GM18870 (cell line): ENCODE measurements around the gene ZNF75A.
A peak's percentile ranks its signal among the peaks of the same experiment; 100 is the strongest.
"Not testable (repeated sequence)": the region's sequence is repeated elsewhere in the genome, so short reads cannot be mapped to it uniquely, and the experiment has no call there.

Source experiments
- ATAC-seq: cut with Tn5 transposase; IDR thresholded peaks from one replicate; pipeline ENCODE4 v1.9.1; 2021; ENCODE audit warnings: moderate library complexity; ENCODE audit not compliant: unreplicated experiment

ZNF75A gene

DNA sequence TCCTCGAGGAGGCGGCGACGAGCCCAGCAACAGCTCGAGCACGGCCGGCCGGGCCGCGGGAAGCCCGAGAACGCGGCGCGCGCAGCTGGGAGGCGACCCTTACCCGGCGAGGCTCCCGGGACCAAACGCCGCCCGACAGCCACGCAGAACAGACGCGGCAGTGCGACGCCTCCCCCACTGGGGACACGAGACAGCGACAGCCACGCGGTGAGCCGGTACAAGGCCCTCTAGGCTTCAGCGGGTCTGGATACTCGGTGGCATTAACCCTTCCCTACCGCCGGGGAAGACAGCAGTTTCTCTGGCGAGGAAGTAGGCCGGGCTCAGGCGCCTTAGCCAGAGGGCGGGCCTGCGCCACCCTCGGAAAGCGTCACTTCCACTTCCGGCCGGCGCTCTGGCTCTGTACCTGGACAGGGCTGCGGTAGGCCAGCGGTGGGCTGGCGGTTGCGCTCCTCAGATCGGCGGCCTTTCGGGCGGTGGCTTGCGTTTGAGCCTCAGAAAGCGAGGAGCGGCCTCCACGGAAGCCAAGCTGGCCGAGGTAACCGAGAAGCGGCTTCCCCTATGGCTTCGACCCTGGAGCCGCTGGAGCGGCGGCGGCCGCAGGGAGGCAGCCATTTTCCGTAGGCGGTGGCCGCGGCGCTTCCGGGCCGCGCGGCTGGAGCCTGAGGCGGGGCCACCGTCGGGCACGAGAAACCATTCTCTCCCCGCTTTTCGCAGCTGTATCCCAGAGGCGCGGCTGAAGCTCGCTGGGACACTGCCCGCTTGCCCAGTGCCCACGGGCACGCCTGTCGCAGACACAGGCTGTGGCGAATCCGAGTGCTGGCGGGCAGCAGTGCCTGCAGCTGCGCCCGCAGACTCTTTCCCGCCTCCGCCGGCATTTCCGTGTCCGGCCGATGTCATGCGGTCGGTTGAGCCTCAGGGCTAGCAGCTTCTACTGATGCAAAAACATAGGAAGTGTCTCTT is at the start of gene ZNF75A, which contains the start of gene TIGD7:
Gene ZNF75A, plus strand, starts transcription at position 389 of the 960 bp plus-strand sequence. CDS start 2,932 bp downstream, outside the sequence.
Gene TIGD7, minus strand, starts transcription at position 322 of the 960 bp plus-strand sequence. CDS start 4,816 bp downstream, outside the sequence.
- ATAC-seq = peak; percentile 68

DNA sequence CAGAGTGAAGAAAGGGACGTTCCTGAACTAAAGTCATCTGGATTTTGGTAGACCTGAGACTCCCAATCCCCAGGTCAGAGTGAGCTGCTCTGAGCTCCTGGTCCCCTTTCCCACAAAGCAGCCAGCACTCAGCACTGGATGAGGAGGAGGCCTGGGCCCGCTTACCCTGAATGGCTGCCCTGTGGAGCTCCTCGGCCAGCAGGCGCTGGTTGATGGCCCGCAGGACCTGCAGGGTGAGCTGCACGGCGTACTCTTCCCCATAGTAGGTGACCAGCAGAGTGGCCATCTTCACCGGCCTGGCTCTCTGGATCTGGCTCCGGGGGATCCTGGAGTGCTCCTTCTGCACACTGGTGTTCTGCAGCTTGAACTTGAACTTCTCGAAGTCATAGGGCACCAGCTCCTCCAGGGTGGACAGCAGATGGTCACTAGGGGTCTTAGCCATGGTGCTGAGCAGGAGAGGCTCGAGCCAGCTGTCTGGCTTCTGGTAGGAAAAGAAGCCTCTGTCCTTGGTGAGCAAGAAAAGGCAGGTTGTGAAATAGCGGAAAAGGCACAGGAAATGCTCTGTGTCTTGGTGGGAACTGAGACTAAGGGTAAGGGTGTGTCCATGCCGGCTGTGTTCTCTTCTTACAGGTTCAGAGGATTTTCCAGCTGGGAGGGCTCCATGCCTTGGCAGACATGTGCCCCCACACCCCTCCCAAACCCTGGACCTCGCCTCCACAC is 49.0 kb upstream of the ZNF75A start, which contains the start of gene MEFV:
Gene MEFV, minus strand, starts transcription at position 488 of the 720 bp plus-strand sequence. Its CDS starts 46 bp downstream, at position 442.
- ATAC-seq = no peak

DNA sequence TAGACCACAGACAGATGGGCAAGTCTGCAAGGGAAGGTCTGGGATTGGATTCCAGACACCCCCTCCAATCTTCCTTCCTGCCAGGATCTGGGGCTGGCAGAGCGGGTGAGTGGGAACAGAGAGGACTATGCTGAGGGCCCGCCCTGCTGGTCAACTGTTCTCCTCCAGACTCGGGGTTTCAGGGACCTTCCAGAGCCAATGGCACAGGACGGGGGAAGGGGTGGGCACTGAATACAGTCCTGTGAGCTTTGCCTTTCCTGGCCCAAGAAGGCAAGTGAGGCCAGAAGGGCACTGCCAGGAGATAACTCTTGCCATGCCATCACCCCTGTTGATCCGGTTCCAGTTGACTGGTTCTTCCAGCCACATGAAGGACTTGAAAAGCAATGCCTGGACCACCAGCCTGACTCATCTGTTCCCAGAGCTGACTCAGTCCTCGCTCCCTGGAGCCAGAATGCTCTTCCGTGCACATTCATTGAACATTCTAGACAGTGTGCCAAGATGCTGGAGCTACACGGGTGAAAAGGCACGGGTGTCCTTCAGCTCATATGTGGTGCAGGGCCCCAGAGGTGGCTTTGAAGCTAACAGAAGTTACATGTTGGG is 48.3 kb upstream of the ZNF75A start:
- ATAC-seq = no peak

DNA sequence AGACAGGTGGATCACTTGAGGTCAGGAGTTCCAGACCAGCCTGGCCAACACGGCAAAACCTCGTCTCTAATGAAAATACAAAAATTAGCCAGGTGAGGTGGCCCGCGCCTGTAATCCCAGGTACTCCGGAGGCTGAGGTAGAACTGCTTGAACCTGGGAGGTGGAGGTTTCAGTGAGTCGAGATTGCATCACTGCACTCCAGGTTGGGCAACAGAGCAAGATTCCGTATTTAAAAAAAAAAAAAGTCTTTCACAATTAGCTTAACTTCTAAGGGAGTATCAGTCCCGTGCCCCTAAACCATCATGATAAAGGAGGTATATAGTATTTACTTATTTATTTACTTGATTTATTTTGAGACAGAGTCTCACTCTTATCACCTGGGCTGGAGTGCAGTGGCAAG is 45.5 kb upstream of the ZNF75A start:
- ATAC-seq = no peak

DNA sequence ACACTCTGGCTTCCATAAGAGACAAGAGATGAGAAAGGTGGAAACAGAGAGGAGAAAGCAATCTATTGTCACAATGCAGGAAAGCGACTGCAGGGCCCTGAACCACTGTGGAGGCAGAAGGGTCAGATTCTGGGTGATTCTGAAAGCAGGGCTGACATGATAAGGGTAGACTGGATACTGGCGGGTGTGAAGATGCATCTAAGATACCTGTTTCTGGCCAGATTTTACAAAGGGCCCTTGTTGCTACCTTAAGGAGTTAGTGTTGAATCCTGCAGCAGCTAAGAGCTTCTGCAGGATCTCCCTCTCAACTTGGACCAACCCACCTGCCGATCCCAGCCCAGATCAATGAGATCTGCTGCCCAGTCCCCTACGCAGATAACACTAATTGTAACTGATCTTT is 42.8 kb upstream of the ZNF75A start:
- no peak for ATAC-seq

DNA sequence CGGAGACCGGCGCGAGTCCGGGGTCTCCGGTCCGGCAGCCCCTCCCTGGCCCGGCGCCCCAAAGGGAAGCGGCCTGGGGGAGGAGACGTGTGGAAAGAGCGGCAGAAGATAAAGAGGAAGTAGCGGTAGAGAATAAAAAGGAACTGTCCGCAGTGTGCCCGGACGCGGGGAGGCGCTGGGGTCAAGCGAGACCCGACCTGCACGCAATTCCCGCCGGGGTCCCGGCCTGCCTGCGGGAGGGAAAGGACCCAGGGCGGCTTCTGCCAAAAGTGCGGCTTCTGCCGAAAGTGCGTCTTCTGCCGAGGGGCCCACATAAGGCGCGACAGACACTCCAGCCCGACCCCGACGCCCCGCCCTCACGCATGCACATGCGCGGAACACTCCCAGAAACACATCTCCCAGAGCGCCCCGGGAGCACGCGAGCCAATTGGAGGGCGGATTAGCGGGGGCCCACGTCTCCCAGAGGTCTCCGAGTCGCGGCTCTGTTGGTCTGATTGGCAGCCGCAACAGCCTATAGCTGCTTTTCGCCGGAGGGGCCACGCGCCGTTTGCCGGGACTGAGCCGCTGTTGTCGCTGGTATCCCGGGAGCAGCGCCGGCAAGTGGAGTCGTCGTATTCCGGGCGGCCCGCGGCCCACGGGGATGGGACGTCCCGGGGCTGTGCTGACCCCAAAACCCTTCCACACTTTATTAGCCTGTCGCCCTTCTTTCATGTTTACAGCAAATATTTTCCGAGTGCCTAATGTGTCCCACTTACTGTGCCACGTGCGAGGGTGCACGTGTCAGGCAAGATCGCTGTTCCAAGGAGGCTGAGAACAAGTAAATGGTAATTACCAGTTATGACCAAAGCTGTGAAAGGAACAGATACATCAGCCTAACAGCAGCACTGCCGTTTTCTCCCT is 40.9 kb upstream of the ZNF75A start:
- ATAC-seq = peak; percentile 71

DNA sequence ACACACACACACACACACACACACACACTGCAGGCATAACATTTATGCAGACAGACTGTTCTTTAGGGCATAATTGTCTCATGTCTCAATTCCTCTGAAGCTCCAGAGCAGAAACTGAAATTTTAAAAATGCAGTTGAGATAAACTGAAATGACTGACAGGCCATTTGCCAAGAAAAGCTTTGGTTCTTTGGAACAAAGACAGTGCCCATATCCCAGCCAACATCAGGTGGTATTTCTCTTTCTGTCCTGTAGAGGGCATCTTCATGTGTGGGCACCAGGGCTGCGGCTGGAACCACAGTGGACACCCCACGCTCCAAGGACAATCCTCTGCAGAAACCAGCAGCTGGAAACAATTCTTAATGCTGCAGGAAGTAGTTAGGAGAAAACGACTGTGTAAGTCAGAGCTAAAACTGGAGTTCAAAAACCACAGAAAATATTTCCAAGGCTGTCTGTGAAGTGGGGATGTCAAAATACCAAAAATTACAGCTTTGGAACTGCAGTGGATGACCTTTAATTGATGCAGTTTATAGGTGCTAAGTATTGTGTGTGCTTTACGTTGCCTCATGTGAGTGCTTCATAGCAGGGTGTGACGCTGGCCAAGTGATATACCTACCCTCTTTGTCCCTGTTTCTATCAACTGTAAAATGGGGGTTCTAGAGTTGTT is 38.3 kb upstream of the ZNF75A start:
- no peak for ATAC-seq

DNA sequence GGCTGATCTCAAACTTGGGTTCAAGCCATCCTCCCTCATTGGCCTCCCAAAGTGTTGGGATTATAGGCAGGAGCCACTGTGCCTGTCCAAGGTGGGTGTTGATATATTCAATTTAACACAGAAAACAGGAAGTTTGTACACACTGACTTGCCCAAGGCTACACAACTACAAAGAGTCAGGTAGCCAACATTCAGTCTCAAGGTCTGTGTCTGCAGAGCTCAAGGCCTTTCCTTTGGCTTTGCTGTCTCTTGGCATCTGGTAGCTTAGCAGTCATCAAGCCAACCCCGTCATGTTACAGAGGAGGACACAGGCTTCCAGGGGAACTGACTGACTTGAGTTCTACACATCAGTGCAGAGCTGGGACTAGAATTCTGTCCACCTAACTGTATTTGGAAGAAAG is 37.0 kb upstream of the ZNF75A start:
- no peak for ATAC-seq

DNA sequence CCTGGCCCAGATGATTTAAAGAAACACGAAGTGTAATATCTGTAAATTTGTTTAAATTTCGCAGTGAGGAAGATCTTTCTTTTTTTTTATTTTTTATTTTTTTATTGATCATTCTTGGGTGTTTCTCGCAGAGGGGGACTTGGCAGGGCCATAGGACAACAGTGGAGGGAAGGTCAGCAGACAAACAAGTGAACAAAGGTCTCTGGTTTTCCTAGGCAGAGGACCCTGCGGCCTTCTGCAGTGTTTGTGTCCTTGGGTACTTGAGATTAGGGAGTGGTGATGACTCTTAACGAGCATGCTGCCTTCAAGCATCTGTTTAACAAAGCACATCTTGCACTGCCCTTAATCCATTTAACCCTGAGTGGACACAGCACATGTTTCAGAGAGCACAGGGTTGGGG is 34.6 kb upstream of the ZNF75A start:
- ATAC-seq = not testable (repeated sequence)

DNA sequence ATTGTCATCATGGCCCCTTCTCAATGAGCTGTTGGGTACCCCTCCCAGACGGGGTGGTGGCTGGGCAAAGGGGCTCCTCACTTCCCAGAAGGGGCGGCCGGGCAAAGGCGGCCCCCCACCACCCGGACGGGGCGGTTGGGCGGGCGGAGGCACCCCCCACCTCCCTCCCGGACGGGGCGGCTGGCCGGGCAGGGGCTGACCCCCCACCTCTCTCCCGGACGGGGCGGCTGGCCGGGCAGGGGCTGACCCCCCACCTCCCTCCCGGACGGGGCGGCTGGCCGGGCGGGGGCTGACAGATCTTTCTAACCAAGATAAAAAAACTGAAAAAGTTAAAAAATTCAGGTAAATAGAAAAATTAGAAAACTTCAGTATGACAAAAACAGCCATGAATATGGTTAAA is 34.0 kb upstream of the ZNF75A start:
- ATAC-seq = not testable (repeated sequence)

DNA sequence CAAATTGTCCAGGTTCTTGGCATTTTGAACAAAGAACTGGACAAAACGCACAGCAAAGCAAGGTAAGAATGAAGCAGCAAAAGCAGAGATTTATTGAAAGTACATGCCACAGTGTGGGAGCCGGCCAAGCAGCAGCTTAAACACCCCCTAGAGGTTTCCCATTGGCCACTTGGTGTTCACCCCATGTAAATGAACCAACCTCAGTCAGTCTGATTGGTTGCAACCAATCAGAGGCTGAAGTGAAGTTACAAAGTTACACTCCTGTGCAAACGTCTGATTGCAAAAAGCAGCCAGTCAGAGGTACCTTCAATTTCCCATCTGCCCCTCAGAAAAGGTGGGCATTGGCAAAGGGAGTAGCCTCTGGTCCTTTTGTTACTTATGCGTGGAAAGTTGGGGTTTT is 30.8 kb upstream of the ZNF75A start:
- no peak for ATAC-seq

DNA sequence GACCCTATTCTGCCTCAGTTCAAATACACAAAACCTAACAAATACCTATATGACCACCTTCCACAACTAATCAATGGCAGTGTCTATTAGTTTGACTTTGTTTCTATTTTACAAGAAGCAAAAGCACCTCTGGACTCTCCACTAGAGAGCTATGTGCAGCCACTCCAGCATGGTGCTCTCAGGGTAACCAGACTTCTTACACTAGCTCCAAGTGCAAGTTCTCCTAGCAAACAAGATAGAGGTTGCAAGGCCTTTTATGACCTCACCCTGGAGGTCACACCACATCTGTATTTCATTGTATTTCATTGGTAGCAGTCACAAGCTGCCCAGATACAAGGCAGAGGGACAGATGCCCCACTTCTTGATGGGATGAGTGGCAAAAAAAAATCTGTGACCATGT is 30.4 kb upstream of the ZNF75A start:
- ATAC-seq = no peak

DNA sequence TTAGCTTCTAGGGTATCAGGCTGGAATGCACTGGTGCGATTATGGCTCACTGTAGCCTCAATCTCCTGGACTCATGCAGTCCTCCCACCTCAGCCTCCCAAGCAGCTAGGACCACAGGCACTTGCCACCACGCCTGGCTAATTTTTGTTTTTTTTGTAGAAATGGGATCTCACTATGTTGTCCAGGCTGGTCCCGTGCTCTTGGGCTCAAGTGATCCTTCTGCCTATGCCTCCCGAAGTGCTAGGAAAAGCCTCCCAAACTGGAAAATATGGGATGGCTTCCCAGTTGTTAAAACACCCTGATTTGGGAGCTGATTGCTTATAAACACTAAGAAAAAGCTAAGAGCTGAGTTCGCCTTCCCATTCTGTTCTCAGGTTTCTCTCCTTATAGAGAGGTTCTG is 28.6 kb upstream of the ZNF75A start:
- ATAC-seq = no peak

DNA sequence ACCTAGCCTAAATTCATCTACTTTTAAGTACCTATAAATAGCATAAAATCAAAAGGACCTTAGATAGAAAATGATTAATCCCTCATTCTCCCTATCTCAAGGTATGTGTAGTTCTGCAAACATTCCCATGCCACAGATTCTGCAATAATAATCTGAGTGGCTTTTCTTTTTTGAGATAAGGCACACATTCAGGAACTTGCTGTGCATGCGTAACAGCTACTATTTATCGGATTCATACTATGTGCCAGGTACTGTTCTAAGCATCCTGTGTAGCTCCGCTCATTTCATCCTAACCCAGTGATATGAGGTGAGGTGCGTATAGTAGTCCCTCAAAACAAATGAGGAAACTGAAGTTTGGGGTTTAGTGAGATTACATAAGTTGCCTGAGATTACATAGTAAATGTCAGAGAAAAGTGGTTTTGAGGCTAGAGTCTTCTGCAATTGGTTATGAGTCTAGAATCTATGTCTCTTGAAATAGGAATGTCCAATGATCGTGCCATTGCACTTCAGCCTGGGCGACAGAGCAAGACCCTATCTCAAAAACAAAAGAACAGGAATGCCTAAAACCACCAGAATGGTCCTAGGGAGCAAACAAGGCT is 24.0 kb upstream of the ZNF75A start:
- no peak for ATAC-seq

DNA sequence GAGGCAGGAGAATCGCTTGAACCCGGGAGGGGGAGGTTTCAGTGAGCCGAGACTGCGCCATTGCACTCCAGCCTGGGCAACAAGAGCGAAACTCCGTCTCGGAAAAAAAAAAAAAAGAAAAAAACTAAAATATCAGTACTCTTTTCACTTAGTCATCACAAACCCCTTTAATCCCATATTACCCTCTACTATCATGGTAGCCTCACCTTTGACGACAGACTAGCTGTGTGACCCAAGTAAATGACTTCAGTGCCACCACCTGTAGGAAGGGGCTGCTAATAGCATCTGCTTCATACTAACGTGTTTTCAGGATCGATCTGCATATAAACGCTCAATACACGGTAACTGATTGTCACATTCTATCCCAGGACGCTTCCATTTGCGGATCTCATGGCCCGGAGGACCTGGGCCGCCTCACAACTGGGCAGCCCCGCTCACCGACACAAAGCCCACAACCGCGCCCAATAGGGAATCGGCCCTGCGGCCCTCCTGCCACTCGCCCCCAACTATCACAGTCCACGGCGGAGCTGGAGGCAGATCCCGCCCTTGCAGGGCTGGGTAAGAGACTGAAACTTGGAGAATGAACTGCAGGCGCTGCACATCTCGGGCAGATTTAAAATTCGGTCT is 23.1 kb upstream of the ZNF75A start:
- peak; percentile 10 for ATAC-seq

DNA sequence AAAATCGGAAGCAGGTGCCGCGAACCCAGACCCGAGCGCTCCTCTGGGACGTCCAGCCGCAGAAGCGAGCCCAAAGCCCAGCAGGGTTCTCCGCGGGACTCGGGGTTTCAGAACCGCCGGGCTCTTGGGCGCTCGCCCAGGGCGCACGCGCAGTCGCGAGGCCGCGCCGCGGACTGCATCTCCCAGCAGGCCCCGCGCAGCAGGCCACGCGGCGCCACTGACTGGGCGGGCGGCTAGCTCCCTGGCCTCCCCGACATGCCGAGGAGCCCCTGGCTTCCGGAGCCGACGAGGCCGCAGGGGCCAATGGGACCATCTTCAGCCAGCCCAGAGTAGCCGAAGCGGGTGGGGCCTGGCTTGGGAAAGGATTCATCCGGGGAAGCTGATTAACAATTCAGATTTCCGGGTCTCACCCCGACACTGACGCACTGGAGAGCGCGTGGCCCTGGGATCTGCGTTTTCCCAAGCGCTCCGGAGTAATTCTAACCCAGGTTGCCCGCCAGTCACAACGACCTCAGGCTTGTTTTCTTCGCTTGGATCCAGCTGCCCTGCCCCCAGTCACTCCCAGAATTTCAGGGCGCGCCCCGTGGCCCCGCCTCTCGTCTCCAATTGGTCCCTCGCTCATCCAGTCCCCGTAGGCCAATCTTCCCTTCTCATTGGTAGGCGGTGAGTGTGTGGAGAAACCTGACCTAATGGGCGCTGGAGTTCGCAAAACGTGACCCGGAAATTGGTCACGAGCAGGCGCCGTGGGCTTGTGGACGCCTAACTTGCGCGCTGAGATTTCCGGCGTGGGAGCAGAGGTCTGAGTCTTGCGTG is 22.4 kb upstream of the ZNF75A start, which contains the start of gene ZNF263:
Gene ZNF263, plus strand, starts transcription at position 762 of the 813 bp plus-strand sequence. CDS start 328 bp downstream, outside the sequence.
- ATAC-seq = peak; percentile 87

DNA sequence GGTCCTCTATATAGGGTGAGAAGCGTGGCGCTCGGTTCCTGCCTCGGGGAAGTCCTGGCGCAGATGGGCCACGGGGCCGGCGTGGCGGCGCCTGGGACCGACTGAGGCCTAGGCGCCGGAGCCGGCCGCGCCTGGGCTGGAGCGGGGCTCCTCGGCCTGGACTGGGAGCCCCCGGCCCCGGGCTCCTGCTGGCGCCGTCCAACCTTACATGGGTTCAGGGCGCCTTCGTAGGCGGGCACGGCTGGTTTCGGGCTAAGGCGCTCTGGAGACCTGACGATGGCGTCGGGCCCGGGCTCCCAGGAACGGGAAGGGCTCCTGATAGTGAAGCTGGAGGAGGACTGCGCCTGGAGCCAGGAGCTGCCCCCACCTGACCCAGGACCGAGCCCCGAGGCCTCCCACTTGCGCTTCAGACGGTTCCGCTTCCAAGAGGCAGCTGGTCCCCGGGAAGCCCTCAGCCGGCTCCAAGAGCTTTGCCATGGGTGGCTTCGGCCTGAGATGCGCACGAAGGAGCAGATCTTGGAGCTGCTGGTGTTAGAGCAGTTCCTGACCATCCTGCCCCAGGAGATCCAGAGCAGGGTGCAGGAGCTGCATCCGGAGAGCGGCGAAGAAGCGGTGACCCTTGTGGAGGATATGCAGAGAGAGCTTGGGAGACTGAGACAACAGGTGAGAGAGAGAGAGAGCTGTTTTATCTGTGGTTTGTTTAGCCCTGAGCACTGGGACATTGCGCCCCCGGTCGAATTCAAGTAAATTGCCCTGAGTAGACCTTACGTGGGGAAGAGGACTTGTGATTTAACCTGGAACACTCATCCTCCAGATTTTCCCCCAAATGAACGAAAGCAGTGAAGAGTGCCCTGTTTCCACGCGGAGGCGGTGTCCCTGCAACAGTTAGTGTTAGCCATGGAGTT is 21.5 kb upstream of the ZNF75A start:
- no peak for ATAC-seq
